Measurements from ENCODE around the gene MAP4K4.

The MAP4K4 gene

DNA sequence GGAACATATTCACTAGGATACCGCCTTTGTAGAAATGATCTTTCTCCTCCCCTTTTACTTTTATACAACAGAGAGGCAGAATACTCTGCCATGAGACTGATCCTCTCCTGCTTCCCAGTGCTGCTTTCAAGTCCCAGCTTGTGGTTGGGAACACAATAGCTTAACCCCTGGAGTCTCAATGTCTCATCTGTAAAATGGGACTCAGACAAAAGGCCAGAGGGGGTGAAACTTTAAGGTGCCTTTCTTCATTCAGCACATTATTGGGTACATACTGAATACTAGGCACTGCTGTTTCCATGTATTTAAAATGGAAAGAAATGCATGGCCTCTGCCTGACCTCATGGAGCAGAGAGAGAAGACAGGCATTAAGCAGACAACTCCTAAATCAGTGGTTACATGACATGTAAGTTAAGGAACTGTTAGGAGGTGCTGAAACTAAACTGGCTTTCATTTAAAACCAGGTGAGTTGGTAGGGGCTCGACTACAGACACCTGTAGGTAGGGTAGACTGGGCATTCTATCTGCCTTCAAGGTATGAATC is 53.8 kb downstream of the MAP4K4 start:
- Histone ChIP-seq H3K79me2 (ENCODE audit: insufficient read depth, low read length) (peaks cover 79% of the 10 kb centered on the region), H3K9me2 (replicated peaks; ENCODE audit: insufficient read depth, low read length) (no peaks in the 10 kb centered on the region), H3K4me2 (ENCODE audit: low read depth, low read length, poor library complexity, severe bottlenecking) (peak overlapping the region; percentile 78), H3K27me3 (ENCODE audit: low read length) (no peaks in the 10 kb centered on the region), H3K9ac (ENCODE audit: low read length) (peak overlapping the region; percentile 23; the same call in 1 of the 2 replicates), H3K4me3 (ENCODE audit: insufficient read depth, low read length, poor library complexity, severe bottlenecking) (peak overlapping the region; percentile 17), H3F3A (ENCODE audit: insufficient read depth) (peaks cover 42% of the 10 kb centered on the region), H3K9me3 (ENCODE audit: insufficient read depth, low read length) (no peaks in the 10 kb centered on the region), H3K36me3 (ENCODE audit: low read length) (peaks cover 6% of the 10 kb centered on the region; the same call in 1 of the 2 replicates), H2AFZ (ENCODE audit: low read depth, low read length, severe bottlenecking) (no peak overlapping the region), H3K27ac (ENCODE audit: low read depth, low read length) (peak overlapping the region; percentile 92), H4K20me1 (ENCODE audit: low read depth, low read length) (no peaks in the 10 kb centered on the region; the same call in 1 of the 2 replicates)
- TF ChIP-seq, protein P1, sequence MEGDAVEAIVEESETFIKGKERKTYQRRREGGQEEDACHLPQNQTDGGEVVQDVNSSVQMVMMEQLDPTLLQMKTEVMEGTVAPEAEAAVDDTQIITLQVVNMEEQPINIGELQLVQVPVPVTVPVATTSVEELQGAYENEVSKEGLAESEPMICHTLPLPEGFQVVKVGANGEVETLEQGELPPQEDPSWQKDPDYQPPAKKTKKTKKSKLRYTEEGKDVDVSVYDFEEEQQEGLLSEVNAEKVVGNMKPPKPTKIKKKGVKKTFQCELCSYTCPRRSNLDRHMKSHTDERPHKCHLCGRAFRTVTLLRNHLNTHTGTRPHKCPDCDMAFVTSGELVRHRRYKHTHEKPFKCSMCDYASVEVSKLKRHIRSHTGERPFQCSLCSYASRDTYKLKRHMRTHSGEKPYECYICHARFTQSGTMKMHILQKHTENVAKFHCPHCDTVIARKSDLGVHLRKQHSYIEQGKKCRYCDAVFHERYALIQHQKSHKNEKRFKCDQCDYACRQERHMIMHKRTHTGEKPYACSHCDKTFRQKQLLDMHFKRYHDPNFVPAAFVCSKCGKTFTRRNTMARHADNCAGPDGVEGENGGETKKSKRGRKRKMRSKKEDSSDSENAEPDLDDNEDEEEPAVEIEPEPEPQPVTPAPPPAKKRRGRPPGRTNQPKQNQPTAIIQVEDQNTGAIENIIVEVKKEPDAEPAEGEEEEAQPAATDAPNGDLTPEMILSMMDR (IDR thresholded peaks at IDR 0.05; ENCODE audit: insufficient read depth, low read length, poor library complexity, severe bottlenecking), result no peak
- no peak for TF ChIP-seq EZH2phosphoT487 (conservative IDR thresholded peaks at IDR 0.05; ENCODE audit: low read length)

DNA sequence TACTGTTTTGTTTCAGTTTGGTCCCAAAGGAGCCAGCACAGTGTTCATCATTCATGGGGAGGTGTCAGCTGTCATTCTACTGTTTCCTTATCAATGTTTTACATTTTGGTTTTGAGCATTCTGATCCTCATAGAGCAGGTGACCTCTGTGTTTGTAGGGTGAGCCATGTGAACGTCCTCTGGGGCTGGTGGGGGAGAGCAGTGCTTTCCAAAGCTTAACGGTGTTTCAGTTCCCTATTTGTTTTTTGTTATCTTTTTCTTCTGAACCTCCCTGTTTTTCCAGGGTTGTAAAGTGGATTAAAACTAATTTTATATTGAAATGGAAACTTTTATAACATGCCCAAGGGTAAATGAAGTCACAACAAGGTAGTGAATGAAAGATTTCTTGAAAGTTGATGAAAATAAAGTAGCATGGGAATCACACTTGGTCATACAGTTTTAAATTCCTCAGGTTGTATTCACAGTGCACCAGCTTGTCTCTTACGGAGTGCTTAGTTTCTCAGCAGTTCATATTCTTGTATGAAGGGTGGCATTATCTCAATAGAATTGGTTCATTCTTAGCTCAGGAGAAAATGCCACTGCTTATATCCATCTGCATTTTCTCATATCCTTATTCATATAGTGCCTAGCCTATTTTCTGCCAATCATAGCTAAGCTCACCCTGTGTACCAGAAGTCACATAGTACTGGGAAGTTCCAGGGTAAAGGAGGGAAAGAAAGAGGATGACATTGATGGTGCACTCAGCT is 54.5 kb downstream of the MAP4K4 start:
- no peak overlapping the region for H3K4me3 ChIP-seq (ENCODE audit: insufficient read depth, low read length, poor library complexity, severe bottlenecking)
- no peak overlapping the region for H2AFZ ChIP-seq (ENCODE audit: low read depth, low read length, severe bottlenecking)
- no peaks in the 10 kb centered on the region for H3K9me3 ChIP-seq (ENCODE audit: insufficient read depth, low read length)
- H4K20me1 ChIP-seq (ENCODE audit: low read depth, low read length), result no peaks in the 10 kb centered on the region; the same call in 1 of the 2 replicates
- H3K79me2 ChIP-seq (ENCODE audit: insufficient read depth, low read length), result peaks cover 79% of the 10 kb centered on the region
- peaks cover 42% of the 10 kb centered on the region for H3F3A ChIP-seq (ENCODE audit: insufficient read depth)
- TF ChIP-seq, protein P1 (IDR thresholded peaks at IDR 0.05; ENCODE audit: insufficient read depth, low read length, poor library complexity, severe bottlenecking), result no peak
- TF ChIP-seq EZH2phosphoT487 (conservative IDR thresholded peaks at IDR 0.05; ENCODE audit: low read length), result no peak
- peak overlapping the region; percentile 23; the same call in 1 of the 2 replicates for H3K9ac ChIP-seq (ENCODE audit: low read length)
- no peaks in the 10 kb centered on the region for H3K9me2 ChIP-seq (replicated peaks; ENCODE audit: insufficient read depth, low read length)
- peaks cover 6% of the 10 kb centered on the region; the same call in 1 of the 2 replicates for H3K36me3 ChIP-seq (ENCODE audit: low read length)
- no peaks in the 10 kb centered on the region for H3K27me3 ChIP-seq (ENCODE audit: low read length)
- peak overlapping the region; percentile 92 for H3K27ac ChIP-seq (ENCODE audit: low read depth, low read length)
- peak overlapping the region; percentile 78 for H3K4me2 ChIP-seq (ENCODE audit: low read depth, low read length, poor library complexity, severe bottlenecking)

DNA sequence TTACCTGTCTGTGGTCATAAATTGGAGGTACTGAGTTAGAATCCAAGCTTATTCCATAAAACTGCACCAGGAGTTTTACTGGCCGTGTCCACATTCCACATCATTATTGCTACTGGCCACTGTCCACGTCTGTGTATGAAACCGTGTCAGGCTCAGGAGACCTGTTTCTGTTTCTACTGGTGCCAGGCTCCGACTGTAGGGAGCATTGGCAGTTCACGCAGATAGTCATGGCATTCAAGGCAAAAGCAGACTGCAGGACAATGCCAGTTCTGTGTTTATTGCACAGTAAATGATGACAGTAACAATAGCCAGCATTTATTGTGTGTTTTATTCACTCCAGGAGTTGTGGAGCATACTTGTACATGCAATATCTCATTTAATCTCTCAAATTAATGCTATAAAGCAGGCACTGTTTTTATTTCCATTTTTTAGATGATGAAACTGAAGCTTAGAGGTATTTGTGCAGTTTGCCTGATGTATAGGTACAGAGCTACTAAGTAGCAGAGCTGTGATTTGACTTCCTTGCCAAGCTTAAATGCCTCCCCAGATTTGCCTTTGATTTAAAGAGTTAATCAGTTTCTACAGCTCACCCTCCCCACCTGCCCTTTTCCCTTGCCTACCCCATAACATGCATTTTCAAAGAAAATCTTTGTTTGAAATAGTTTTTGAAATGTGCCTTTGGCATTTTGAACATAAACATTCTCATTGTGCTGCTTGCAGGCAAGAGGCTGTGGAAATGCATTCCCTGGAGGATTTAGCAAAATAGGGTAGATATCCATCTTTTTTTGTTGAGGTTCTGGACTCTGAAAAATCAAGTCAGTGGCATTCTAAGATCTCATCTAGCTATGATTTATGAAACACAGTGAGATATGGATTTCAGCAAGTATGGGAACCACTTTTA is 55.5 kb downstream of the MAP4K4 start:
- Histone ChIP-seq H4K20me1 (ENCODE audit: low read depth, low read length) (peaks cover 4% of the 10 kb centered on the region; the same call in 1 of the 2 replicates), H3K36me3 (ENCODE audit: low read length) (peaks cover 5% of the 10 kb centered on the region; the same call in 1 of the 2 replicates), H3K9me2 (replicated peaks; ENCODE audit: insufficient read depth, low read length) (no peaks in the 10 kb centered on the region), H3K9me3 (ENCODE audit: insufficient read depth, low read length) (no peaks in the 10 kb centered on the region), H3F3A (ENCODE audit: insufficient read depth) (peaks cover 42% of the 10 kb centered on the region), H3K4me3 (ENCODE audit: insufficient read depth, low read length, poor library complexity, severe bottlenecking) (no peak overlapping the region), H2AFZ (ENCODE audit: low read depth, low read length, severe bottlenecking) (no peak overlapping the region), H3K4me2 (ENCODE audit: low read depth, low read length, poor library complexity, severe bottlenecking) (peak overlapping the region; percentile 78), H3K9ac (ENCODE audit: low read length) (peak overlapping the region; percentile 5; the same call in 1 of the 2 replicates), H3K27me3 (ENCODE audit: low read length) (no peaks in the 10 kb centered on the region), H3K79me2 (ENCODE audit: insufficient read depth, low read length) (peaks cover 79% of the 10 kb centered on the region), H3K27ac (ENCODE audit: low read depth, low read length) (peak overlapping the region; percentile 92)
- TF ChIP-seq, protein P1 (IDR thresholded peaks at IDR 0.05; ENCODE audit: insufficient read depth, low read length, poor library complexity, severe bottlenecking), result no peak
- TF ChIP-seq EZH2phosphoT487 (conservative IDR thresholded peaks at IDR 0.05; ENCODE audit: low read length), result no peak
